ENCODE results near the gene CFAP99.

- TF ChIP-seq CHD1 (IDR thresholded peaks at IDR 0.05; ENCODE audit: low read depth, low read length) (no peak), CTCF (conservative IDR thresholded peaks at IDR 0.05; ENCODE audit: low read depth, low read length) (no peak), MAZ (IDR thresholded peaks at IDR 0.05; ENCODE audit: borderline replicate concordance, low read depth, low read length) (no peak), RAD21 (IDR thresholded peaks at IDR 0.05; ENCODE audit: low read length) (no peak), MXI1 (IDR thresholded peaks at IDR 0.05; ENCODE audit: borderline replicate concordance, low read depth, low read length) (no peak), POLR2A (IDR thresholded peaks at IDR 0.05; ENCODE audit: low read depth, low read length) (no peak), MAFK (IDR thresholded peaks at IDR 0.05; ENCODE audit: low read depth, low read length) (no peak), CEBPB (IDR thresholded peaks at IDR 0.05; ENCODE audit: low read depth, low read length) (no peak), BHLHE40 (IDR thresholded peaks at IDR 0.05; ENCODE audit: low read depth, low read length) (no peak), RFX5 (IDR thresholded peaks at IDR 0.05; ENCODE audit: low read depth, low read length) (no peak), SMC3 (IDR thresholded peaks at IDR 0.05; ENCODE audit: low read depth, low read length) (no peak), ELK1 (IDR thresholded peaks at IDR 0.05; ENCODE audit: borderline replicate concordance, low read depth, low read length) (no peak), FOS (IDR thresholded peaks at IDR 0.05; ENCODE audit: low read depth, low read length) (no peak), USF2 (IDR thresholded peaks at IDR 0.05; ENCODE audit: low read depth, low read length) (no peak)
These were observed 15.8 kb upstream of the CFAP99 start for GRCh38 chr4:2402941-2403340.

All from IMR-90 (cell line).